IMR-90 (cell line): ENCODE results near the gene BMPER. TPM values are rescaled to one million over a fixed set of nuclear protein-coding genes. Genes with fewer than 3 reads are reported as not detected.

Source experiments
- ATAC-seq: fragments of 200-7000 bp; cut with Tn5 transposase; 2 replicates; pipeline ENCODE4 v1.9.1; 2020; ENCODE audit warnings: low read depth, mild to moderate bottlenecking, moderate library complexity
- BruUV-seq: library from RNA; stranded (reverse); fragments of 400-500 nt; replicated peaks from 2 replicates; lab custom pipeline; 2021; lab: Mats Ljungman, UMichigan
- CTCF ChIA-PET: fragments of 300-600 bp; formaldehyde crosslinking; extraction: SDS; loops from one replicate; lab custom pipeline; 2021; ENCODE audit warnings: antibody characterized with exemption; lab: Yijun Ruan, JAX
- POLR2A ChIA-PET: fragments of 300-600 bp; sonication (Branson Sonifier 250); formaldehyde crosslinking; loops from one replicate; lab custom pipeline; 2022; ENCODE audit warnings: antibody characterized with exemption; ENCODE audit not compliant: unreplicated experiment; lab: Charles Lee
- DNase-seq: peaks from one replicate; pipeline ENCODE4 v3.0.0; 2013
- H2AFZ ChIP-seq: replicated peaks from 2 replicates; pipeline ENCODE3; 2013; ENCODE audit warnings: low read length, mild to moderate bottlenecking; ENCODE audit not compliant: poor library complexity
- H2AK5ac ChIP-seq: 2 replicates; pipeline ENCODE4 v1.6.1; 2013; ENCODE audit warnings: low read depth, low read length, inconsistent platforms
- H2AK9ac ChIP-seq: replicated peaks from 2 replicates; pipeline ENCODE3; 2013; ENCODE audit warnings: mild to moderate bottlenecking, low read depth, low read length, moderate library complexity; ENCODE audit not compliant: poor library complexity
- H2BK120ac ChIP-seq: 2 replicates; pipeline ENCODE4 v1.6.1; 2013; ENCODE audit warnings: low read depth, low read length, inconsistent platforms
- H2BK15ac ChIP-seq: 3 replicates; pipeline ENCODE4 v1.6.1; 2013; ENCODE audit warnings: low read depth, low read length, inconsistent platforms
- H2BK20ac ChIP-seq: 2 replicates; pipeline ENCODE4 v1.6.1; 2013; ENCODE audit warnings: low read depth, mild to moderate bottlenecking, inconsistent platforms, low read length, moderate library complexity
- H2BK5ac ChIP-seq: 2 replicates; pipeline ENCODE4 v1.6.1; 2013; ENCODE audit warnings: mild to moderate bottlenecking, low read depth, low read length, inconsistent platforms; ENCODE audit not compliant: poor library complexity, severe bottlenecking
- H3K14ac ChIP-seq: replicated peaks from 2 replicates; pipeline ENCODE4 v1.6.1; 2013; ENCODE audit warnings: low read depth, low read length, inconsistent platforms
- H3K18ac ChIP-seq: 2 replicates; pipeline ENCODE4 v1.6.1; 2013; ENCODE audit warnings: low read depth, low read length, control low read depth
- H3K23ac ChIP-seq: 2 replicates; pipeline ENCODE4 v1.6.1; 2013; ENCODE audit warnings: low read depth, low read length, inconsistent platforms
- H3K27ac ChIP-seq: 2 replicates; pipeline ENCODE4 v1.5.1; 2013; ENCODE audit warnings: mild to moderate bottlenecking, control low read depth, low read length; ENCODE audit not compliant: insufficient read depth
- H3K27me3 ChIP-seq: 2 replicates; pipeline ENCODE4 v1.6.1; 2013; ENCODE audit warnings: low read length; ENCODE audit not compliant: control insufficient read depth, insufficient read depth
- H3K36me3 ChIP-seq: 2 replicates; pipeline ENCODE4 v1.6.1; 2013; ENCODE audit warnings: low read length, mixed read lengths; ENCODE audit not compliant: control insufficient read depth, insufficient read depth
- H3K4ac ChIP-seq: 2 replicates; pipeline ENCODE4 v1.6.1; 2013; ENCODE audit warnings: low read depth, low read length, inconsistent platforms
- H3K4me1 ChIP-seq: 2 replicates; pipeline ENCODE4 v1.6.1; 2013; ENCODE audit warnings: low read length, mixed read lengths; ENCODE audit not compliant: control insufficient read depth, insufficient read depth
- H3K4me2 ChIP-seq: 2 replicates; pipeline ENCODE4 v1.6.1; 2013; ENCODE audit warnings: low read depth, mild to moderate bottlenecking, control low read depth, low read length, moderate library complexity
- H3K4me3 ChIP-seq: 2 replicates; pipeline ENCODE4 v1.5.1; 2013; ENCODE audit warnings: low read depth, mild to moderate bottlenecking, control low read depth, low read length, moderate library complexity; ENCODE audit not compliant: insufficient read depth
- H3K56ac ChIP-seq: 2 replicates; pipeline ENCODE4 v1.6.1; 2013; ENCODE audit warnings: low read length, inconsistent platforms; ENCODE audit not compliant: insufficient read depth; ENCODE audit errors: extremely low read depth
- H3K79me1 ChIP-seq, 2 experiments: 2 replicates each; pipeline ENCODE4 v1.6.1; 2013; ENCODE audit warnings: low read length in 2 of 2, inconsistent platforms in 1 of 2, low read depth in 1 of 2
- H3K9ac ChIP-seq: 2 replicates; pipeline ENCODE4 v1.6.1; 2013; ENCODE audit warnings: low read depth, low read length, control low read depth
- H3K9me1 ChIP-seq: 2 replicates; pipeline ENCODE4 v1.6.1; 2013; ENCODE audit warnings: low read length, inconsistent platforms; ENCODE audit not compliant: insufficient read depth
- H3K9me3 ChIP-seq: 2 replicates; pipeline ENCODE4 v1.6.1; 2013; ENCODE audit warnings: low read length; ENCODE audit not compliant: control insufficient read depth, insufficient read depth
- H4K20me1 ChIP-seq: 2 replicates; pipeline ENCODE4 v1.6.1; 2013; ENCODE audit warnings: low read length, inconsistent platforms; ENCODE audit not compliant: insufficient read depth
- H4K5ac ChIP-seq: 2 replicates; pipeline ENCODE4 v1.6.1; 2013; ENCODE audit warnings: mild to moderate bottlenecking, low read depth, low read length, control low read depth
- H4K8ac ChIP-seq, 2 experiments: 2 replicates each; pipeline ENCODE4 v1.6.1; 2013; ENCODE audit warnings: low read depth in 2 of 2, low read length in 2 of 2, control low read depth in 1 of 2, inconsistent platforms in 1 of 2
- H4K91ac ChIP-seq: 2 replicates; pipeline ENCODE4 v1.6.1; 2013; ENCODE audit warnings: low read depth, low read length, inconsistent platforms; ENCODE audit not compliant: insufficient read depth
- CEBPB ChIP-seq: IDR thresholded peaks from 2 replicates; pipeline ENCODE4 v1.6.1; 2012; ENCODE audit warnings: low read depth, low read length, improper control_type of control experiment
- MAFK ChIP-seq: IDR thresholded peaks from 2 replicates; pipeline ENCODE4 v1.6.1; 2012; ENCODE audit warnings: low read depth, low read length, improper control_type of control experiment
- RCOR1 ChIP-seq: IDR thresholded peaks from 2 replicates; pipeline ENCODE4 v1.6.1; 2012; ENCODE audit warnings: mild to moderate bottlenecking, low read length, improper control_type of control experiment; ENCODE audit not compliant: insufficient replicate concordance
- RFX5 ChIP-seq: IDR thresholded peaks from 2 replicates; pipeline ENCODE4 v1.8.0; 2012; ENCODE audit warnings: low read depth, mild to moderate bottlenecking, low read length, moderate library complexity
- WGBS, 2 experiments: methylation state at CpG; one replicate each; pipeline versions ENCODE4 v1.1.5 to v1.1.7; 2013; ENCODE audit warnings: missing lambda C conversion rate in 2 of 2; ENCODE audit not compliant: insufficient read length in 1 of 2; ENCODE audit errors: extremely low coverage in 2 of 2; 5-methylcytosine and 5-hydroxymethylcytosine counted together
- dilution Hi-C: fragments of 300-500 bp; cut with HindIII; formaldehyde crosslinking; loops from one replicate; pipeline ENCODE4 v1.14.3; 2018; ENCODE audit warnings: low sequenced_read_pairs; ENCODE audit not compliant: unreplicated experiment
- in situ Hi-C: fragments of 300-500 bp; cut with MboI; formaldehyde crosslinking; loops from 3 replicates; pipeline ENCODE4 v1.14.3; 2019; ENCODE audit warnings: low sequenced_read_pairs, inconsistent platforms, mixed read lengths
- intact Hi-C: fragments of 100-400 bp; cut with micrococcal nuclease; formaldehyde crosslinking; loops from 2 replicates; pipeline ENCODE4 v1.10.0; 2022
- polyA plus RNA-seq, 3 experiments: library from polyadenylated mRNA; depleted of rRNA; stranded (reverse); fragments of >200 nt; gene quantifications; 2 replicates each; pipeline ENCODE4 v1.2.3, GENCODE V29; 2012; ENCODE audit warnings: low replicate concordance in 1 of 3
- total RNA-seq: library from RNA; depleted of rRNA; stranded (reverse); fragments of >200 nt; gene quantifications from 2 replicates; pipeline ENCODE4 v1.2.3, GENCODE V29; 2012

BMPER gene
- total and polyA plus RNA-seq, 2 of the 4 experiments (the other 2 are of a cell fraction): 6.2 to 7.9 TPM

- no TSS peak for BruUV-seq
- intact Hi-C loops: no loop called here
- H3K18ac ChIP-seq: peak overlapping the region; percentile 5; the same call in 1 of the 2 replicates
- TF ChIP-seq CEBPB (no peak), MAFK (peak; percentile 27; the same call in 1 of the 2 replicates), RCOR1 (no peak), RFX5 (no peak)
- H4K8ac ChIP-seq: no peak overlapping the region
- no peak overlapping the region for H3K23ac ChIP-seq
- no peak overlapping the region for H2BK120ac ChIP-seq
- H2BK20ac ChIP-seq: 0 out of 2 replicates have a peak overlapping the region, but pooled peaks have one; percentile 21
- in situ Hi-C loops: no loop called here
- H3K9ac ChIP-seq: no peak overlapping the region
- H2AFZ ChIP-seq: no peak overlapping the region
- peak overlapping the region; percentile 42; the same call in 1 of the 2 replicates for H3K4ac ChIP-seq
- no peak overlapping the region for H3K56ac ChIP-seq
- H3K14ac ChIP-seq: 0 out of 2 replicates have a peak overlapping the region, but pooled peaks have one; percentile 12
- no peak overlapping the region for H3K27ac ChIP-seq
- H3K4me1 ChIP-seq: peaks cover 5% of the 10 kb centered on the region
- H3K79me1 ChIP-seq: no peaks in the 10 kb centered on the region
- H3K4me2 ChIP-seq: no peak overlapping the region
- no CpG with 5 or more reads among the region's 1 CpG for WGBS, 2 experiments
- ChIA-PET POLR2A (no interaction called here), CTCF (interaction anchor here (0.6 kb wide), 1 partner anchor 72 kb away, joined by 5 read pairs; no protein-coding TSS in a partner anchor)
- H3K9me3 ChIP-seq: no peaks in the 10 kb centered on the region
- no peaks in the 10 kb centered on the region for H3K27me3 ChIP-seq
- H3K4me3 ChIP-seq: no peak overlapping the region
- DNase-seq (peak; percentile 55), ATAC-seq (peak; percentile 44)
- peaks cover 3% of the 10 kb centered on the region; the same call in 1 of the 2 replicates for H3K9me1 ChIP-seq
- no peak overlapping the region for H2AK5ac ChIP-seq
- no peak overlapping the region for H2BK15ac ChIP-seq
- no peak overlapping the region for H2AK9ac ChIP-seq
- H4K91ac ChIP-seq: no peak overlapping the region
- dilution Hi-C loops: no loop called here
- H4K5ac ChIP-seq: no peak overlapping the region
- H4K20me1 ChIP-seq: no peaks in the 10 kb centered on the region
- H3K36me3 ChIP-seq: no peaks in the 10 kb centered on the region
- H2BK5ac ChIP-seq: peak overlapping the region; percentile 22
These were observed 143.1 kb downstream of the BMPER start for GRCh38 chr7:34048445-34048844.
